Fibroblast of pulmonary artery (primary cell): Measurements from ENCODE around the gene PDK1.

ENCODE experiments used
- DNase-seq: peaks from one replicate; pipeline ENCODE4 v3.0.0-alpha.2; 2010; ENCODE audit warnings: low read depth
- H3K4me3 ChIP-seq: replicated peaks from 2 replicates; pipeline ENCODE4 v1.5.1; 2011; ENCODE audit warnings: low read depth, mild to moderate bottlenecking, control low read depth, low read length, moderate library complexity
- CTCF ChIP-seq: IDR thresholded peaks from 2 replicates; pipeline ENCODE4 v1.5.1; 2011; ENCODE audit warnings: mild to moderate bottlenecking, control low read depth, low read length, inconsistent platforms; ENCODE audit errors: missing control alignments

Gene PDK1

GRCh38 chr2:172560721-172561120 is 4.8 kb downstream of the PDK1 start:
- no peak for DNase-seq
- H3K4me3 ChIP-seq, result no peak overlapping the region
- TF ChIP-seq CTCF, result no peak

- no peak for TF ChIP-seq CTCF
- H3K4me3 ChIP-seq, result no peak overlapping the region
These were observed 5.4 kb downstream of the PDK1 start for GRCh38 chr2:172561270-172561669.

GRCh38 chr2:172562298-172562697 is 6.4 kb downstream of the PDK1 start:
- TF ChIP-seq CTCF, result no peak
- DNase-seq, result no peak
- no peak overlapping the region for H3K4me3 ChIP-seq

More at GRCh38 chr2:172561270-172561669, 5.4 kb downstream of the PDK1 start:
- DNase-seq, result no peak

DNA sequence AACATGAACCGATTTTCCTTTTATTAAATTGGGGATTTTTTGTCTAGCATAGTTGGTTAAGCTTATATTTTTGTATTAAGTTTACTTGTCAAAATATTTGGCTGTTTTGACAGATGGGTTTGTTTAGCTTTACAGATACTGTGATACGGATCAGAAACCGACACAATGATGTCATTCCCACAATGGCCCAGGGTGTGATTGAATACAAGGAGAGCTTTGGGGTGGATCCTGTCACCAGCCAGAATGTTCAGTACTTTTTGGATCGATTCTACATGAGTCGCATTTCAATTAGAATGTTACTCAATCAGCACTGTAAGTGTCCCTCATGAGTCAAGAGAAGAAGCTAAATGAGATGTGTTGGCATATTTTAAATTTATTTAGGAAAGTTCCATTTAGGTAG is 8.5 kb downstream of the PDK1 start:
- TF ChIP-seq CTCF, result no peak

GRCh38 chr2:172571245-172571644 is 15.4 kb downstream of the PDK1 start:
- no peak for TF ChIP-seq CTCF
- no peak for DNase-seq
- no peak overlapping the region for H3K4me3 ChIP-seq

More for the DNA sequence above, 8.5 kb downstream of the PDK1 start:
- no peak for DNase-seq
- H3K4me3 ChIP-seq, result no peak overlapping the region

DNA sequence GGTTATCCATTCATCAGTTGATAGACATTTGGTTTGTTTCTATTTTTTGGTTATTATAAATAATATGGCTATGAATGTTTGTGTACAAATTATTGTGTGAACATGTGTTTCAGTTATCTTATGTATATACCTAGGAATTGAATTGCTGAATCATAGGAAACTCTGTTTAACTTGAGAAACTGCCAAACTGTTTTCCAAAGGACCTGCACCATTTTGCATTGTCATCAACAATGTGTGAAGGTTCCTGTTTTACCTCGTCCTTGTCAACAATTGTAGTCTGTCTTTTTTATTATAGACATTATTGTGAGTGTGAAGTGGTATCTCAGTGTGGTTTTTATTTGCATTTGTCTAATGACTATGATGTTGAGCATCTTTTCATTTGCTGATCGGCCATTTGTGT is 17.1 kb downstream of the PDK1 start:
- H3K4me3 ChIP-seq, result no peak overlapping the region
- no peak for DNase-seq

More for the DNA sequence above, 17.1 kb downstream of the PDK1 start:
- no peak for TF ChIP-seq CTCF
